ENCODE measurements around the gene KLF17. TPM values are rescaled to one million over a fixed set of nuclear protein-coding genes. Genes with fewer than 3 reads are reported as not detected.

KLF17 gene
- total and polyA plus RNA-seq, 2 experiments from 2014 or later: not detected

DNA sequence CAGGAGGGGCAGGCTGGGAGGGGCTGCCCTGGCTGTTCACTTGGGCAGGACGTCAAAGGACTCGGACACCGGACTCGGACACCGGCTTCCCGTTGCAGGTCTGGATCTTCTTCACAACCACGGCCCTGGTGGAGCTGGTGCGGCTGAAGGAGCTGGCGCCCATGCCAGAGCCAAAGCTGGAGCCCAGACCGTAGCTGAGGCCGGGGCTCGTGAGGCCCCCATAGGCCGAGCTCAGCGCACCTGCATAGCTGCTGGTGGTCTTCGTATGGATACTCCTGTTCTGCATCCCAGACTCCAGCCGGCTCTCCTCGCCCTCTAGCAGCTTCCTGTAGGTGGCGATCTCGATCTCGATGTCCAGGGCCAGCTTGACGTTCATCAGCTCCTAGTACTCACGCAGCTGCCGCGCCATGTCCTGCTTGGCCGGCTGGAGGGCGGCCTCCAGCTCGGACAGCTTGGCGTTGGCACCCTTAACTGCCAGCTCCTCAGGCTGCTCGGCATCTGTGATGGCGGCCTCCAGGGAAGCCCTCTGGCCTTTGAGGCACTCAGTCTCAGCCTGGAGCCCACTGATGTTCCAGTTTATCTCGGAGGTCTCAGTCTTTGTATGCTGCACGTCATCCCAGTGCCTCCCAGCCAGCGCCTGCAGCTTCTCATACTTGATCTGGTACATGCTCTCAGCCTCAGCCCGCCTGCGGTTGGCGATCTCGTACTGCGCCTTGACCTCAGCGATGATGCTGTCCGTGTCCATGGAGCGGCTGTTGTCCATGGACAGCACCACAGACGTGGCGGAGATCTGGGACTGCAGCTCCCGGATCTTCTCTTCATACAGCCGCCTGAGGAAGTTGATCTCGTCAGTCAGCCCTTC, 15.1 kb upstream of the KLF17 start:
- TF ChIP-seq EZH2 (IDR thresholded peaks at IDR 0.05; ENCODE audit: borderline replicate concordance): no peak
- TF ChIP-seq, protein P1, sequence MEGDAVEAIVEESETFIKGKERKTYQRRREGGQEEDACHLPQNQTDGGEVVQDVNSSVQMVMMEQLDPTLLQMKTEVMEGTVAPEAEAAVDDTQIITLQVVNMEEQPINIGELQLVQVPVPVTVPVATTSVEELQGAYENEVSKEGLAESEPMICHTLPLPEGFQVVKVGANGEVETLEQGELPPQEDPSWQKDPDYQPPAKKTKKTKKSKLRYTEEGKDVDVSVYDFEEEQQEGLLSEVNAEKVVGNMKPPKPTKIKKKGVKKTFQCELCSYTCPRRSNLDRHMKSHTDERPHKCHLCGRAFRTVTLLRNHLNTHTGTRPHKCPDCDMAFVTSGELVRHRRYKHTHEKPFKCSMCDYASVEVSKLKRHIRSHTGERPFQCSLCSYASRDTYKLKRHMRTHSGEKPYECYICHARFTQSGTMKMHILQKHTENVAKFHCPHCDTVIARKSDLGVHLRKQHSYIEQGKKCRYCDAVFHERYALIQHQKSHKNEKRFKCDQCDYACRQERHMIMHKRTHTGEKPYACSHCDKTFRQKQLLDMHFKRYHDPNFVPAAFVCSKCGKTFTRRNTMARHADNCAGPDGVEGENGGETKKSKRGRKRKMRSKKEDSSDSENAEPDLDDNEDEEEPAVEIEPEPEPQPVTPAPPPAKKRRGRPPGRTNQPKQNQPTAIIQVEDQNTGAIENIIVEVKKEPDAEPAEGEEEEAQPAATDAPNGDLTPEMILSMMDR (IDR thresholded peaks at IDR 0.05; ENCODE audit: poor library complexity): peak; percentile 26

DNA sequence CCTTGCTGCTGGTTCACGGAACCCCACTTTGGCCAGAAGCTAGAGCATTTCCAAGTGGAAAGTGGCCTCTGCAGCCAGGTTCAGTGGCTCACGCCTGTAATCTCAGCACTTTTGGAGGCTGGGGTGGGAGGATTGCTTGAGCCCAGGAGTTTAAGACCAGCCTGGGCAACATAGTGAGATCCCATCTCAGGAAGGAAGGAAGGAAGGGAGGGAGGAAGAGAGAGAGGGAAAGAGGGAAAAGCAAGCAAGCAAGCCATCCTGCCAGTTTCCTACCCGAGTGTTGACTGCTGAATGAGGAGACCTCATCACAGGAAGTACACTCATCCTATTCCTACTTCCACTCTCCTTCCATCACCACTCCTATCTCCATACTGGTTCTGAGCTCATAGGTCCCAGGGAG, 12.8 kb upstream of the KLF17 start:
- no peaks in the 10 kb centered on the region for H3K9me2 ChIP-seq (replicated peaks; ENCODE audit: insufficient read depth)
- no peaks in the 10 kb centered on the region for H3K79me2 ChIP-seq
- TF ChIP-seq, protein P1 (IDR thresholded peaks at IDR 0.05; ENCODE audit: poor library complexity): no peak
- no peak for TF ChIP-seq EZH2 (IDR thresholded peaks at IDR 0.05; ENCODE audit: borderline replicate concordance)
- no peak for TF ChIP-seq EZH2phosphoT487 (IDR thresholded peaks at IDR 0.05; ENCODE audit: low read depth, severe bottlenecking, unreplicated experiment)
- 94% methylated on average over 3 of the region's 3 CpGs for WGBS (ENCODE audit: low lambda C conversion rate, missing lambda C conversion rate)
- peaks cover 9% of the 10 kb centered on the region for H3K27me3 ChIP-seq
- no peaks in the 10 kb centered on the region for H4K20me1 ChIP-seq (ENCODE audit: insufficient read depth, poor library complexity, severe bottlenecking)
- no peaks in the 10 kb centered on the region for H3K9me3 ChIP-seq (ENCODE audit: low read depth)
- no peak overlapping the region for H3K4me2 ChIP-seq
- DNase-seq (ENCODE audit: low spot score): no peak
- H3K27ac ChIP-seq: no peak overlapping the region
- H3K4me3 ChIP-seq: no peak overlapping the region
- no peaks in the 10 kb centered on the region for H3K4me1 ChIP-seq (ENCODE audit: insufficient read depth)
- H3K36me3 ChIP-seq (replicated peaks; ENCODE audit: insufficient read depth, low read depth): no peaks in the 10 kb centered on the region
- H2AFZ ChIP-seq: no peak overlapping the region

More for the DNA sequence above, 15.1 kb upstream of the KLF17 start:
- Histone ChIP-seq H3K9me3 (ENCODE audit: low read depth) (no peaks in the 10 kb centered on the region), H3K79me2 (no peaks in the 10 kb centered on the region), H4K20me1 (ENCODE audit: insufficient read depth, poor library complexity, severe bottlenecking) (no peaks in the 10 kb centered on the region), H3K4me2 (no peak overlapping the region), H3K9me2 (replicated peaks; ENCODE audit: insufficient read depth) (no peaks in the 10 kb centered on the region), H2AFZ (no peak overlapping the region), H3K4me1 (ENCODE audit: insufficient read depth) (no peaks in the 10 kb centered on the region), H3K27ac (no peak overlapping the region), H3K4me3 (no peak overlapping the region), H3K27me3 (peaks cover 9% of the 10 kb centered on the region), H3K36me3 (replicated peaks; ENCODE audit: insufficient read depth, low read depth) (no peaks in the 10 kb centered on the region)
- DNase-seq (ENCODE audit: low spot score): peak; percentile 25
- WGBS (ENCODE audit: low lambda C conversion rate, missing lambda C conversion rate): 78% methylated on average over 46 of the region's 46 CpGs

DNA sequence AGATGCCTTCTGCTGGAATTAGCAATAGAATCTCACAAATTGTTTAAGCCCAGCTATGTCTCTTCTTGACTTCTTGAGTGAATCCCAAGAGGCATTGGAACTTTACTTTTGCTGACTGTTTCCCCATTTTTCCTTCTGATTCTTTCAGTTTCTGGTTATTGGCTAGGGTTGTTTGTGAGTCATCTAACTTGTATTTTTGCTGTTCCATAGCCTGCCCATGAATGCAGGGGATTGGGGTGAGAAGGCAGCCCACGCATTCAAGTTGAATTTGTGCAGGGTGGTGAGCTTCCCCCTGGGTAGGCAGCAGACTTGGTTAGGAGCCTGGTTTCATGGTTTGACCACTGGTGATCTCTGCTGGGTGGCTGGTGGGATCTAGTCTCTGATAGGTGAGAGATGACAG, 10.4 kb upstream of the KLF17 start:
- Histone ChIP-seq H3K4me1 (ENCODE audit: insufficient read depth) (no peaks in the 10 kb centered on the region), H4K20me1 (ENCODE audit: insufficient read depth, poor library complexity, severe bottlenecking) (no peaks in the 10 kb centered on the region), H3K27ac (no peak overlapping the region), H3K4me3 (no peak overlapping the region), H3K79me2 (no peaks in the 10 kb centered on the region), H3K27me3 (peaks cover 11% of the 10 kb centered on the region), H3K9me2 (replicated peaks; ENCODE audit: insufficient read depth) (no peaks in the 10 kb centered on the region), H3K4me2 (no peak overlapping the region), H3K9me3 (ENCODE audit: low read depth) (no peaks in the 10 kb centered on the region), H2AFZ (no peak overlapping the region), H3K36me3 (replicated peaks; ENCODE audit: insufficient read depth, low read depth) (no peaks in the 10 kb centered on the region)
- DNase-seq (ENCODE audit: low spot score): no peak
- TF ChIP-seq EZH2phosphoT487 (IDR thresholded peaks at IDR 0.05; ENCODE audit: low read depth, severe bottlenecking, unreplicated experiment): no peak
- no peak for TF ChIP-seq EZH2 (IDR thresholded peaks at IDR 0.05; ENCODE audit: borderline replicate concordance)
- TF ChIP-seq, protein P1 (IDR thresholded peaks at IDR 0.05; ENCODE audit: poor library complexity): no peak
- 88% methylated on average over 1 of the region's 1 CpG for WGBS (ENCODE audit: low lambda C conversion rate, missing lambda C conversion rate)

Data from hepatocyte (in vitro differentiated cells).